Measurements from ENCODE around the gene MYO1H.
"Not testable (repeated sequence)": the region's sequence is repeated elsewhere in the genome, so short reads cannot be mapped to it uniquely, and the experiment has no call there.

Gene MYO1H

GRCh38 chr12:109347589-109347988, at the start of gene MYO1H:
TSS of gene MYO1H (plus strand) at chr12:109347900. CDS start at chr12:109347961, 61 bp downstream.
- DNase-seq, result no peak

- DNase-seq, result no peak
These were observed 47.9 kb upstream of the MYO1H start for GRCh38 chr12:109299849-109300248.

- DNase-seq, result no peak
These were observed 46.0 kb upstream of the MYO1H start for GRCh38 chr12:109301643-109302168.

- DNase-seq, result no peak
These were observed 45.3 kb upstream of the MYO1H start for GRCh38 chr12:109302358-109302757.

- DNase-seq, result no peak
These were observed 44.9 kb upstream of the MYO1H start for GRCh38 chr12:109302770-109303169.

GRCh38 chr12:109304485-109304884, 43.2 kb upstream of the MYO1H start:
- no peak for DNase-seq

GRCh38 chr12:109305547-109305946, 42.2 kb upstream of the MYO1H start:
- DNase-seq, result no peak

- no peak for DNase-seq
These were observed 40.6 kb upstream of the MYO1H start for GRCh38 chr12:109307051-109307450.

- DNase-seq, result no peak
These were observed 38.9 kb upstream of the MYO1H start, which contains the start of gene FOXN4 for GRCh38 chr12:109308534-109309380. TSS of gene FOXN4 (minus strand) at chr12:109309284. CDS start at chr12:109308321, 963 bp downstream.

- DNase-seq, result no peak
These were observed 38.1 kb upstream of the MYO1H start for GRCh38 chr12:109309381-109310246.

GRCh38 chr12:109310247-109311125, 37.2 kb upstream of the MYO1H start:
- DNase-seq, result no peak

- not testable (repeated sequence) for DNase-seq
These were observed 26.4 kb upstream of the MYO1H start for GRCh38 chr12:109321294-109321693.

GRCh38 chr12:109329003-109329402, 18.7 kb upstream of the MYO1H start:
- no peak for DNase-seq

- DNase-seq, result no peak
These were observed 18.0 kb upstream of the MYO1H start for GRCh38 chr12:109329686-109330085.

GRCh38 chr12:109330282-109331230, 17.1 kb upstream of the MYO1H start:
- no peak for DNase-seq

- peak; percentile 19 for DNase-seq
These were observed 16.3 kb upstream of the MYO1H start for GRCh38 chr12:109331301-109331952.

- no peak for DNase-seq
These were observed 12.8 kb upstream of the MYO1H start for GRCh38 chr12:109334887-109335286.

GRCh38 chr12:109336593-109336992, 11.1 kb upstream of the MYO1H start:
- DNase-seq, result no peak

GRCh38 chr12:109343677-109344076, 4.0 kb upstream of the MYO1H start:
- DNase-seq, result no peak

- no peak for DNase-seq
These were observed 2.3 kb upstream of the MYO1H start for GRCh38 chr12:109345428-109345827.

- DNase-seq, result no peak
These were observed 780 bp upstream of the MYO1H start for GRCh38 chr12:109346920-109347319.

Measured in NCI-H2227 treated with DMSO at 0.1 percent for 48 hours (cell line).